HG02884 (cell line): ENCODE results near the gene NUMA1.

Source experiments
- ATAC-seq: cut with Tn5 transposase; IDR thresholded peaks from one replicate; pipeline ENCODE4 v1.9.1; 2021; ENCODE audit warnings: mild to moderate bottlenecking, moderate library complexity; ENCODE audit not compliant: unreplicated experiment

The NUMA1 gene

GRCh38 chr11:72024069-72024754 lies 56.1 kb downstream of the NUMA1 start:
- ATAC-seq: no peak

- no peak for ATAC-seq
Measured at GRCh38 chr11:72023335-72023734, 57.0 kb downstream of the NUMA1 start.

GRCh38 chr11:72018171-72018570 lies 62.2 kb downstream of the NUMA1 start:
- no peak for ATAC-seq

DNA sequence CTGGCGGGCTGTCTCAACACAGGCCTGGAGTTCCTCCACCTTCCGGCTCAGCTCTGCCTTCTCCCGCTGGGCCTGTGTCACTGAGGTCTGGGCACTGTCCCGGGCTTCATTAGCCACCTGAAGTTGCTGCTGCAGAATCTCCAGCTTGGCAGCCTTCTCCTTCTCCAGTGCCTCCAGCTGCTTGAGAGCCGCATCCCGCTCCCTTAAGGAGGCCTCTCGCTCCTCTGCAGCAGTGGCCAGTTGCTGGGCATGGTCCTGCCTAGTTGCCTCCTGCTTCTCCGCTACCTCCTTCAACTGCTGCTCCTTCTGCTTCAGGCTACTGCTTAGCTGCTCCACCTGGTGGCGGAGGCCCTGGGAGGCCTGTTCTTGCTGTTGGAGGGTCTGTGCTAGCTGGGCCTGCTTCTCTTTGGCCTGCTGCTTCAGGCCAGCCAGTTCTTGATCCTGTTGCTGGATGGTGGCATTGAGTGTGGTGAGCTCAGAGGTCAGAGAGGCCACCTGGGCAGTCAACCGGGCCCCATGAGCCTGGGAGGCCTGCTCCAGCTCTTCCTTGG lies 64.8 kb downstream of the NUMA1 start:
- no peak for ATAC-seq

DNA sequence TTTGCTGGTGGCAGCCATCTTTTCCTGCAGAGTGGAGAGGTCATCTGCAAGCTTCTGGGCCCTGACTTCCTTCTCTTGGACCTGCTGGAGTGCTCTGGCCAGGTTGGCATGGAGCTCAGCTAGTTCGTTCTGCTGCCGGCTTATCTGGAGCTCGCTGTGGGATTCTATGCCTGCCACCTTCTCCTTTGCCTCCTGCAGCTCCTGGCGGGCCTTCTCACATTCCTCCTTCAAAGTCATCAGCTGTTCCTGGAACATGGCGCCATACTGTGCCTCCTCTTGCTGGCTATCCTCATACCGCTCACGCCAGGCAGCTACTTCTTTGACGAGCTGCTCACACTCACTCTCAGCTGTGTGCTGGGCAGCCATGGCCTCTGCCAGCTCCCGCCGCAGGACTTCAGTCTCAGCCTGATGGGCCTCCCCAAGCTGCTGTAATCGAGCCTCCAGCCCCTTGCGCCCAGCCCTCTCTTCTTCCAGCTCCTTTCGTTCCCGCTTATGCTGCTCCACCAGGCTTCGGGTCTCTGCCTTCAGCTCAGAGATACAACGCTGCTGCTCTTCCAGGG lies 65.5 kb downstream of the NUMA1 start:
- ATAC-seq: no peak

GRCh38 chr11:72013765-72014711 lies 66.3 kb downstream of the NUMA1 start:
- ATAC-seq: no peak

GRCh38 chr11:72012897-72013721 lies 67.2 kb downstream of the NUMA1 start:
- ATAC-seq: no peak

DNA sequence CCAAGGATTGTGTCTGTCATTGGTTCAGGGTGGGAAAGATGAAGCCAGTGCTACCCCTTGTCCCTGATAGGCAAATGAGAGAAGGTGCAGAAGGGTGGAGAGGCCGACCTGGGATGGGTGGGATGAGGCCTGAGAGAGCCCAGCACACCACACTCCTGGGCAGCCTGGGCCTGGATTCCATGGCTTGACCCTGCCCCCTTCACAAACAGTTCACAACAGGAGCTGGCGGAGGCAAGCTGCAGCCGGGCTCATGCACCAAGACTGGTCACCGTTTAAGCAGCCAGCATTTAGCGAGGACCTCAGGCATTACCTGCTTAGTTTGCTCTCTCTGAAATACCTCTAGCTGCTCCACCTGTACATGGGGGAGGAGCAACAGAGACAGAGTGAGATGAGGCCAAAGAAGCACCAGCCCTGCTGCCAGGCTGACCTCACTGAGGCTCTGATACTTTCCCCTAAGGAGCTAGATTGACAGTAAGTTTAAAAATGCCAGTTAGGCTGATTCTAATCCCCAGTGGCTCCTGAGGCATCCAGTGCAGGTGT lies 68.2 kb downstream of the NUMA1 start:
- no peak for ATAC-seq

GRCh38 chr11:72010529-72011233 lies 69.7 kb downstream of the NUMA1 start:
- ATAC-seq: no peak

- ATAC-seq: no peak
Measured at GRCh38 chr11:72009156-72009555, 71.2 kb downstream of the NUMA1 start.

DNA sequence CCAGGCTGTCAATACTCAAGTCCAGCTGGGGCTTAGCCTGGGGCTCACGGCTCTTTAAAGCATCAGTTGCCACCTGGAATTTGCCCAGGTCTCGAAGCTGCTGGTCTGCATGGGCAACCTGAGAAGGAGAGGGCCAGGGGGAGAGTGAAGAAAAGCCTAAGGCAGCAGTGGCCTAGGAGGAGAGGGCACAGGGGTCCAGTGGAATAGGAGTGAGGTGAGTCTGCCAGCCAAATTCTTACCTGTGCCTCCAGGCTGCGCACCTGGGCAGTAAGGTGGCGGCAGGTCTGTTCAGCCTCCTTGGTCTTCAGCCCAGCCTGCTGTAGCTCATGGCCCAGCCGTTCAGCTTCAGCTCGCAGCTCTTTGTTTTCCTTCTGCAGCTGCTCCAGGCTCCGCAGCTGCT lies 71.6 kb downstream of the NUMA1 start:
- no peak for ATAC-seq

- ATAC-seq: no peak
Measured at GRCh38 chr11:72007587-72007986, 72.8 kb downstream of the NUMA1 start.

DNA sequence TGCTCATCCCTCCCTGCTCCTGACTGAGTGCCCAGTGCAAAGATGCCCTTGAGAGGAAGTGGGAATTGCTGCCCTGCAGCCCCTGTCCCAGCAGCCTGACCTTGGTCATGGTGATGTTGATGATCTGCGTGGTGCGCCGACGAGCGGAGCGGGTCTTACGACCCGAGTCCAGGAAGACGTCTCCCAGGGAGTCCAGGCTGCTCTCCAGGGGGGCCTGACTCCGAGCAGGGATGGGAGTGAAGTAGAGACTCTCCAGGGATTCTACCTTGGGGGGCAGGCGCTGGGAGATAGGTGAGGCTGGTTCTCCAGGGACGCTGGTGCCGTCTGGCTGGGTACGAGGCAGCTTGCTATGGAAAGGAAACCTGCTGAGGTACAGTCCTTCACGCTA lies 73.3 kb downstream of the NUMA1 start:
- no peak for ATAC-seq

DNA sequence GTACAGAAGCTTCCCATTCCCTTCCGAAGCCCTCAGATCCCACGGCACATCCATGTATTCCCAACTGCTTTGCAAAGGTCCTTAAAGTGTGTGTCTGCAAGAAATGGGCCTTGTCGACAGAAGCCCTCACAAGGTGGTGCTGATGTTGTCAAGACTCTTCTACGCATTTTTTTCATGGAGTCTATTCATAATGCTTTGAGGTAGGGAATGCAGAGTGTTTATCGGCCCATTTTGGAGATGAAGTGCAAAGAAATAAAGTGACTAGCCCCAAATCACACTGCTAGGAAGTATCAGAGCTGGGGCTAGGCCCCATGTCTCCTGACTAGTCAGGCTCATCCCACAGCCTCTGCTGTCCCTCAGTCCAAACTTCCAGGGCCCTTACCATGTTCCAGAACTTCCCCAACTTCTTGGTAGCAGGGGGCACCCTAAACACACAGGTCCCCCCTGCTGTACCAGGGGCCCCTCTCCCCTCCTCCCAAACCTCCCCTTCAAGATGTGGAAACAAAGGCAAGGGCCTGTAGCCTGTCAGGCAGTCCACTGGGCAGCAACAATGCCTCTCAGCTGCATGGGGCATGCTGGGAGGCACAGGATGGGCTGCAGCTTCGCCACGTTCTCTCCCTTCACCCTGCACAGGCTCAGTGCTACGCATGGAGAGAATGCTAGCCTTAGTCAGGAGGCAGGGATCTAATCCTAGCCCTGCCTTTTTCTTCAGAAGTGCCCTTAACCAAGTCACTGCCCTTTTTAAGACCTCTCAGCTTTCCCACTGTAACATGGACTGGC lies 73.8 kb downstream of the NUMA1 start:
- no peak for ATAC-seq

DNA sequence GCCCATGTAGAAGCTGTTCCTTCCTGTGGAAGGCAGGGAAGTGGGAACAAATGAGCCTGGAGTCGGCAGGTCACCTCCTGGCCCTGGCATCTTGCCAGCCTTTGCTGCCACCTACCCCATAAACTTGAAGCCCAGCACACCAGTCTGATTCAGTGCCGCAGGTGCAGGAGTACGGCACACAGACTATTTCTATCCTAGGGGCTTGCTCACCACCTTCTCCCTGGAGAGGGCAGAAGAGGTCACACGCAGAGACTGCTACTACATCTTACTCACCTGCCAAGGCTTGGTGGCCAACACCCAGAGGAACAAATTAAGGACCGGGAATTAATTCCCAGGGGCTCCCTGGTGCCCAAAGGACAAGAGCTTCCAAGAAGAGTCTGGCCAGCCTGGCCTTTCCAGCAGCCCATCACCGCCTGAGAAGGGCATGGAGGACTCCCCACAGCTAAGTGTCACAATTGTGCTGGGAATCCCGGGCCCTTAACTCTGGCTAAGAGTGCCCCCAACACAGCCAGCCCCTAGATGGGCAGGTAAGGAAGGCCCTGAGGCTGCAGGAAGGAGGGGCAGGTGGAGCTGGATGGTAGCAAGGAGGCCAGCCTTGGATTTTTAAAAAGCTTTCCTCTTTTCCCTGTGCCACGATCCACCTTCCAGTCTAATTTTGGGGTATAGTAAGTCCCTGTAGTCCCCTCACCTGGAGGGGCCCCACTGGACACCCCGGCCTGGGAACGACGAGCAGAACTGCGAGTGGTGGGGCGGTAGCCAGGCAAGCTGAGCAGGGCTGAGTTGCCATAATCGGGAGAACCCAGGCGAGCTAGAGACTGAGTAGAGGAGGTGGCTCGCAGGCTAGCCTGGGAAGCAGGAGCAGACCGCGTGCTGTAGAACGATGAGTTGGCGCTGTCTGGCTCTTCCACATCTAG lies 74.7 kb downstream of the NUMA1 start:
- ATAC-seq: no peak

GRCh38 chr11:72004515-72005346 lies 75.6 kb downstream of the NUMA1 start:
- ATAC-seq: no peak

- ATAC-seq: no peak
Measured at GRCh38 chr11:72003776-72004171, 76.6 kb downstream of the NUMA1 start.
